ENCODE measurements around the gene SERPINI1.

GRCh38 chr3:167705840-167706239, 29.7 kb upstream of the SERPINI1 start:
- TF ChIP-seq, protein P1, sequence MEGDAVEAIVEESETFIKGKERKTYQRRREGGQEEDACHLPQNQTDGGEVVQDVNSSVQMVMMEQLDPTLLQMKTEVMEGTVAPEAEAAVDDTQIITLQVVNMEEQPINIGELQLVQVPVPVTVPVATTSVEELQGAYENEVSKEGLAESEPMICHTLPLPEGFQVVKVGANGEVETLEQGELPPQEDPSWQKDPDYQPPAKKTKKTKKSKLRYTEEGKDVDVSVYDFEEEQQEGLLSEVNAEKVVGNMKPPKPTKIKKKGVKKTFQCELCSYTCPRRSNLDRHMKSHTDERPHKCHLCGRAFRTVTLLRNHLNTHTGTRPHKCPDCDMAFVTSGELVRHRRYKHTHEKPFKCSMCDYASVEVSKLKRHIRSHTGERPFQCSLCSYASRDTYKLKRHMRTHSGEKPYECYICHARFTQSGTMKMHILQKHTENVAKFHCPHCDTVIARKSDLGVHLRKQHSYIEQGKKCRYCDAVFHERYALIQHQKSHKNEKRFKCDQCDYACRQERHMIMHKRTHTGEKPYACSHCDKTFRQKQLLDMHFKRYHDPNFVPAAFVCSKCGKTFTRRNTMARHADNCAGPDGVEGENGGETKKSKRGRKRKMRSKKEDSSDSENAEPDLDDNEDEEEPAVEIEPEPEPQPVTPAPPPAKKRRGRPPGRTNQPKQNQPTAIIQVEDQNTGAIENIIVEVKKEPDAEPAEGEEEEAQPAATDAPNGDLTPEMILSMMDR (IDR thresholded peaks at IDR 0.05), result no peak
- no peak for TF ChIP-seq POLR2A (IDR thresholded peaks at IDR 0.05)
